HG03108 (cell line): Measurements from ENCODE around the gene XPNPEP1.

Source experiments
- ATAC-seq: cut with Tn5 transposase; IDR thresholded peaks from one replicate; pipeline ENCODE4 v1.9.1; 2021; ENCODE audit warnings: moderate library complexity; ENCODE audit not compliant: unreplicated experiment

The XPNPEP1 gene

DNA sequence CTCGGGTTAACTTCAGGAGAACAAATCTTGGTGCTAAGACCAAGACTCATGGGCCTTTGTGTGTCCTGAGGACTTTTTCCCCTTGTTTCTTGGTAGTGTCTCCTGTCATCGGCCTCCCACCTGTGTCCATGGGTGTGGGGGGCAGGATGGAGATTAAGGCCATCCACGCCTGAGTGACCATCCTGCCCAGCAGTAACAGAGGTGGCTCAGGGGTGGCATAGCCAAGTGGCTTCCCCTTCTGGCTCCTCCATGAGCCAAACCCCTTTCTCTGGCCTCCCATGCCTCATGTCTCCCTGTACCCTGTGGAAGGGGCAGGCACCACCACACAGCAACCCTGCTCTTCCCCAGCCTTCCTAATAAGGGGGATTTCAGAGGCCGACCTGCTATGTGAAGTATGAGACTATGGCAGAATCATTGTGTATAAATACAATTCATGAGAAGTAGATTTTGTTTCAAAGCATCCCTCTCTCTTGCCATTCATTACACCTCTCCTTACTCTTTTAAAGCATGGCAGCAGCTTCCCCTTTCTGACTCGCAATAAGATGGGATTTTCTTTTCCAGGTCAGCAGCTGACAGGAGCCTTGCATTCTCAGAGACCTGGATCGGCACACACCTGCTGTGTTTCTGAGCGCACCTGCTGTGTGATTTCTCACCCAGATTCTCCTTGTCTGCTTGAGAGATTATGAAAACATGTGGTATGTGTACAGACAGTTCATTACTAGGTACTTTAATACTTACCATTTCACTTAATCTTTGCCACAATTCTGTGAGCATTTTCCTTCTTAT lies 102.5 kb downstream of the XPNPEP1 start:
- ATAC-seq, result no peak

DNA sequence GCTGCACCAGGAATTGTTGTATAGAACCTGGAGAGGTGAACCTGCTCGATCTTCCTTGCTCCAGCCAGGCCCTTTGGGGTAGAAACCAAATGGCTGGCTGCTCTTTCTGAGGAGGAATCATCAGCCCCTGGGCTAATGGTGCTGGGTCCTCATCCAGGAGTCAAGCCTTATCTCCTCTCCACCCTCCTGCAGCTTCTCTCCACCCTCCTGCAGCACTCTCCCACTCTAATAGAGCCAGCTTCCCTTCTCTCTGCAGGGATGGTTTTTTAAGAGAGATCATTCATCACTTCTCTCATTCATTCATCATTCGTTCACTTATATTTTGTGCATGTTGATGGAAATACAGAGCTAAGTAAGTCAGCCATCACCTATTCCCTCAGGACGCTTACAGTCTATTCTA lies 103.5 kb downstream of the XPNPEP1 start:
- ATAC-seq, result no peak
